Thyroid gland (tissue), 4 donors: ENCODE data around the gene TYW1B.
A peak's percentile ranks its signal among the peaks of the same experiment; 100 is the strongest.

Experiments used
- CTCF ChIP-seq, 6 experiments: fragments of 200-600 bp in 3 of 6; fragments of 450-650 bp in 3 of 6; sonication (generic) in 3 of 6; IDR thresholded peaks; one replicate each; pipeline ENCODE4 v1.5.1; 2016 to 2019; ENCODE audit warnings: antibody characterized with exemption in 6 of 6, mild to moderate bottlenecking in 2 of 6, inconsistent platforms in 1 of 6, moderate library complexity in 1 of 6
- POLR2A ChIP-seq, 2 donors: fragments of 450-650 bp; IDR thresholded peaks; one replicate each; pipeline ENCODE4 v1.6.1; 2017; ENCODE audit warnings: antibody characterized with exemption in 2 of 2, mild to moderate bottlenecking in 2 of 2, moderate library complexity in 1 of 2

GRCh38 chr7:72829687-72830354 lies 1.8 kb upstream of the TYW1B start:
- TF ChIP-seq CTCF (IDR thresholded peaks at IDR 0.05): peak in 4 of 6 experiments; percentile 18 to 40 (median 29)
- peak in 1 of 2 donors; percentile 72 for TF ChIP-seq POLR2A (IDR thresholded peaks at IDR 0.05)
